OCI-LY1 (cell line): ENCODE measurements around the gene PALMD.

Source experiments
- EZH2 ChIP-seq: fragments of 200-600 bp; sonication (generic), shearing (Covaris generic); IDR thresholded peaks from 2 replicates; pipeline ENCODE4 v1.8.0; 2017; ENCODE audit warnings: borderline replicate concordance, mixed run types, mild to moderate bottlenecking, antibody characterized with exemption, low read length, moderate library complexity, mixed read lengths
- TF ChIP-seq, protein P1 (sequence below): fragments of 200-600 bp; sonication (generic), shearing (Covaris generic); IDR thresholded peaks from 2 replicates; pipeline ENCODE4 v1.5.1; 2017; ENCODE audit warnings: mild to moderate bottlenecking, antibody characterized with exemption, low read length, moderate library complexity, mixed read lengths

GRCh38 chr1:99657213-99658030 lies 11.5 kb downstream of the PALMD start:
- TF ChIP-seq, protein P1, sequence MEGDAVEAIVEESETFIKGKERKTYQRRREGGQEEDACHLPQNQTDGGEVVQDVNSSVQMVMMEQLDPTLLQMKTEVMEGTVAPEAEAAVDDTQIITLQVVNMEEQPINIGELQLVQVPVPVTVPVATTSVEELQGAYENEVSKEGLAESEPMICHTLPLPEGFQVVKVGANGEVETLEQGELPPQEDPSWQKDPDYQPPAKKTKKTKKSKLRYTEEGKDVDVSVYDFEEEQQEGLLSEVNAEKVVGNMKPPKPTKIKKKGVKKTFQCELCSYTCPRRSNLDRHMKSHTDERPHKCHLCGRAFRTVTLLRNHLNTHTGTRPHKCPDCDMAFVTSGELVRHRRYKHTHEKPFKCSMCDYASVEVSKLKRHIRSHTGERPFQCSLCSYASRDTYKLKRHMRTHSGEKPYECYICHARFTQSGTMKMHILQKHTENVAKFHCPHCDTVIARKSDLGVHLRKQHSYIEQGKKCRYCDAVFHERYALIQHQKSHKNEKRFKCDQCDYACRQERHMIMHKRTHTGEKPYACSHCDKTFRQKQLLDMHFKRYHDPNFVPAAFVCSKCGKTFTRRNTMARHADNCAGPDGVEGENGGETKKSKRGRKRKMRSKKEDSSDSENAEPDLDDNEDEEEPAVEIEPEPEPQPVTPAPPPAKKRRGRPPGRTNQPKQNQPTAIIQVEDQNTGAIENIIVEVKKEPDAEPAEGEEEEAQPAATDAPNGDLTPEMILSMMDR, result no peak
- TF ChIP-seq EZH2, result no peak
